ENCODE results near the gene NELFE.

Gene NELFE

GRCh38 chr6:31919624-31920303 lies 39.0 kb downstream of the NELFE start:
- no peak for DNase-seq (ENCODE audit: low spot score)
- Histone ChIP-seq H3K4me1 (ENCODE audit: insufficient read depth, poor library complexity, severe bottlenecking) (no peaks in the 10 kb centered on the region), H3K9me3 (ENCODE audit: severe bottlenecking) (no peaks in the 10 kb centered on the region), H3K36me3 (ENCODE audit: low read depth) (no peaks in the 10 kb centered on the region), H3K4me3 (ENCODE audit: severe bottlenecking) (no peak overlapping the region), H3K27me3 (ENCODE audit: insufficient read depth, poor library complexity, severe bottlenecking) (no peaks in the 10 kb centered on the region), H3K27ac (ENCODE audit: poor library complexity, severe bottlenecking) (no peak overlapping the region)
- TF ChIP-seq, protein P1, sequence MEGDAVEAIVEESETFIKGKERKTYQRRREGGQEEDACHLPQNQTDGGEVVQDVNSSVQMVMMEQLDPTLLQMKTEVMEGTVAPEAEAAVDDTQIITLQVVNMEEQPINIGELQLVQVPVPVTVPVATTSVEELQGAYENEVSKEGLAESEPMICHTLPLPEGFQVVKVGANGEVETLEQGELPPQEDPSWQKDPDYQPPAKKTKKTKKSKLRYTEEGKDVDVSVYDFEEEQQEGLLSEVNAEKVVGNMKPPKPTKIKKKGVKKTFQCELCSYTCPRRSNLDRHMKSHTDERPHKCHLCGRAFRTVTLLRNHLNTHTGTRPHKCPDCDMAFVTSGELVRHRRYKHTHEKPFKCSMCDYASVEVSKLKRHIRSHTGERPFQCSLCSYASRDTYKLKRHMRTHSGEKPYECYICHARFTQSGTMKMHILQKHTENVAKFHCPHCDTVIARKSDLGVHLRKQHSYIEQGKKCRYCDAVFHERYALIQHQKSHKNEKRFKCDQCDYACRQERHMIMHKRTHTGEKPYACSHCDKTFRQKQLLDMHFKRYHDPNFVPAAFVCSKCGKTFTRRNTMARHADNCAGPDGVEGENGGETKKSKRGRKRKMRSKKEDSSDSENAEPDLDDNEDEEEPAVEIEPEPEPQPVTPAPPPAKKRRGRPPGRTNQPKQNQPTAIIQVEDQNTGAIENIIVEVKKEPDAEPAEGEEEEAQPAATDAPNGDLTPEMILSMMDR (IDR thresholded peaks at IDR 0.05; ENCODE audit: poor library complexity, severe bottlenecking) = no peak
- no peak for ATAC-seq (ENCODE audit: low read depth)

DNA sequence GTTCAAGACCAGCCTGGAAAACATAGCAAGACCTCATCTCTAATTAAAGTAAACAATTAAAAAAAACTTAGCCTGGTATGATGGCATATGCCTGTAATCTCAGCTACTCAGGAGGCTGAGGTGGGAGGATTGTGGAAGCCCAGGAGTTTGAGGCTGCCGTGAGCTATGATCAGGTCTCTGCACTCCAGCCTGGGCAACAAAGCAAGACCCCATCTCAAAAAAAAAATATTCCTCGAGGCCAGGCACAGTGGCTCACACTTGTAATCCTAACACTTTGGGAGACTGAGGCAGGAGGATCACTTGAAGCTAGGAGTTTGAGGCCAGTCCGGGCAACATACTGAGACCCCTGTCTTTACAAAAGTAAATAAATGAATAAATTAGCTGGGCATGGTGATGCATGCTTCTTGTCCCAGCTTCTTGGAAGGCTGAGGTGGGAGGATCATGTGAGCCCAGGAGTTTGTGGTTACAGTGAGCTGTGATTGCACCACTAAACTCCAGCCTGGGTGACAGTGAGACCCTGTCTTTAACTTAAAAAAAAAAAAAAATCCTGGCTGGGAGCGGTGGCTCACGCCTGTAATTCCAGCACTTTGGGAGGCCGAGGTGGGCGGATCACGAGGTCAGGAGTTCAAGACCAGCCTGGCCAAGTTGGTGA lies 40.6 kb downstream of the NELFE start:
- Histone ChIP-seq H3K4me3 (ENCODE audit: severe bottlenecking) (no peak overlapping the region), H3K27ac (ENCODE audit: poor library complexity, severe bottlenecking) (no peak overlapping the region), H3K4me1 (ENCODE audit: insufficient read depth, poor library complexity, severe bottlenecking) (no peaks in the 10 kb centered on the region), H3K36me3 (ENCODE audit: low read depth) (no peaks in the 10 kb centered on the region), H3K9me3 (ENCODE audit: severe bottlenecking) (no peaks in the 10 kb centered on the region), H3K27me3 (ENCODE audit: insufficient read depth, poor library complexity, severe bottlenecking) (no peaks in the 10 kb centered on the region)
- TF ChIP-seq, protein P1 (IDR thresholded peaks at IDR 0.05; ENCODE audit: poor library complexity, severe bottlenecking) = no peak
- ATAC-seq (ENCODE audit: low read depth) (no peak), DNase-seq (ENCODE audit: low spot score) (no peak)

GRCh38 chr6:31915756-31916155 lies 43.0 kb downstream of the NELFE start:
- Histone ChIP-seq H3K27ac (ENCODE audit: poor library complexity, severe bottlenecking) (no peak overlapping the region), H3K4me1 (ENCODE audit: insufficient read depth, poor library complexity, severe bottlenecking) (peaks cover 10% of the 10 kb centered on the region), H3K36me3 (ENCODE audit: low read depth) (no peaks in the 10 kb centered on the region), H3K9me3 (ENCODE audit: severe bottlenecking) (no peaks in the 10 kb centered on the region), H3K4me3 (ENCODE audit: severe bottlenecking) (no peak overlapping the region), H3K27me3 (ENCODE audit: insufficient read depth, poor library complexity, severe bottlenecking) (no peaks in the 10 kb centered on the region)
- ATAC-seq (ENCODE audit: low read depth) (no peak), DNase-seq (ENCODE audit: low spot score) (no peak)
- TF ChIP-seq, protein P1 (IDR thresholded peaks at IDR 0.05; ENCODE audit: poor library complexity, severe bottlenecking) = no peak

GRCh38 chr6:31915351-31915750 lies 43.4 kb downstream of the NELFE start:
- no peak for ATAC-seq (ENCODE audit: low read depth)
- no peak overlapping the region for H3K27ac ChIP-seq (ENCODE audit: poor library complexity, severe bottlenecking)
- no peaks in the 10 kb centered on the region for H3K36me3 ChIP-seq (ENCODE audit: low read depth)
- TF ChIP-seq, protein P1 (IDR thresholded peaks at IDR 0.05; ENCODE audit: poor library complexity, severe bottlenecking) = no peak
- DNase-seq (ENCODE audit: low spot score) = no peak
- no peak overlapping the region for H3K4me3 ChIP-seq (ENCODE audit: severe bottlenecking)
- H3K9me3 ChIP-seq (ENCODE audit: severe bottlenecking) = no peaks in the 10 kb centered on the region
- no peaks in the 10 kb centered on the region for H3K27me3 ChIP-seq (ENCODE audit: insufficient read depth, poor library complexity, severe bottlenecking)
- peaks cover 14% of the 10 kb centered on the region for H3K4me1 ChIP-seq (ENCODE audit: insufficient read depth, poor library complexity, severe bottlenecking)
